Naive thymus-derived CD4-positive, alpha-beta T cell (primary cell): ENCODE results near the gene CNTN5. TPM values are rescaled to one million over a fixed set of nuclear protein-coding genes. Genes with fewer than 3 reads are reported as not detected.

Source experiments
- ATAC-seq: fragments of 150-1000 bp; cut with Tn5 transposase; 2 replicates; pipeline ENCODE4 v1.10.0; 2021; ENCODE audit warnings: mild to moderate bottlenecking, moderate library complexity
- CTCF ChIA-PET: fragments of 350-600 bp; sonication (Branson Sonifier 250); formaldehyde crosslinking; loops from one replicate; lab custom pipeline; 2021; ENCODE audit warnings: antibody characterized with exemption; lab: Charles Lee
- POLR2A ChIA-PET: fragments of 350-600 bp; sonication (Branson Sonifier 250); formaldehyde crosslinking; loops from one replicate; lab custom pipeline; 2021; ENCODE audit warnings: antibody characterized with exemption, inconsistent platforms; lab: Charles Lee
- DNase-seq, 9 donors: peaks; one replicate each; pipeline versions ENCODE4 v3.0.0 to v3.0.0-alpha.2; 2020 to 2022; ENCODE audit warnings: mixed read lengths in 1 of 9
- H3K27ac ChIP-seq: one replicate; pipeline ENCODE4 v1.7.0; 2013; ENCODE audit warnings: mild to moderate bottlenecking, low read depth, low read length, moderate library complexity
- H3K27me3 ChIP-seq, 2 donors: one replicate each; pipeline ENCODE4 v1.7.0; 2013; ENCODE audit warnings: low read length in 2 of 2, mild to moderate bottlenecking in 2 of 2, moderate library complexity in 2 of 2; ENCODE audit not compliant: control insufficient read depth in 2 of 2, insufficient read depth in 2 of 2
- H3K36me3 ChIP-seq, 3 experiments: 1 replicate in 2 of 3; 2 replicates in 1 of 3; pipeline ENCODE4 v1.7.0; 2013; ENCODE audit warnings: low read length in 3 of 3, mild to moderate bottlenecking in 3 of 3, moderate library complexity in 1 of 3; ENCODE audit not compliant: insufficient read depth in 3 of 3, control insufficient read depth in 2 of 3
- H3K4me1 ChIP-seq, 2 donors: one replicate each; pipeline ENCODE4 v1.7.0; 2013; ENCODE audit warnings: low read length in 2 of 2, mild to moderate bottlenecking in 2 of 2, moderate library complexity in 1 of 2; ENCODE audit not compliant: control insufficient read depth in 2 of 2, insufficient read depth in 2 of 2
- H3K4me3 ChIP-seq: 2 replicates; pipeline ENCODE4 v1.7.0; 2013; ENCODE audit warnings: mild to moderate bottlenecking, low read length
- H3K9me3 ChIP-seq, 3 experiments: 1 replicate in 2 of 3; 2 replicates in 1 of 3; pipeline ENCODE4 v1.7.0; 2013; ENCODE audit warnings: low read length in 3 of 3; ENCODE audit not compliant: control insufficient read depth in 2 of 3
- H3K27ac Mint-ChIP-seq, 9 donors: one replicate each; pipeline ENCODE4 v1.8.0; 2020 to 2022; ENCODE audit warnings: mixed read lengths in 9 of 9, mild to moderate bottlenecking in 8 of 9, moderate library complexity in 5 of 9, inconsistent platforms in 2 of 9
- H3K27me3 Mint-ChIP-seq, 5 donors: one replicate each; pipeline ENCODE4 v1.8.0; 2021 to 2022; ENCODE audit warnings: mixed read lengths in 5 of 5, mild to moderate bottlenecking in 1 of 5
- H3K36me3 Mint-ChIP-seq, 5 donors: one replicate each; pipeline ENCODE4 v1.8.0; 2020 to 2022; ENCODE audit warnings: mixed read lengths in 5 of 5, mild to moderate bottlenecking in 3 of 5, inconsistent platforms in 1 of 5
- H3K4me1 Mint-ChIP-seq, 7 donors: one replicate each; pipeline ENCODE4 v1.8.0; 2020 to 2022; ENCODE audit warnings: mixed read lengths in 7 of 7, mild to moderate bottlenecking in 3 of 7, inconsistent platforms in 1 of 7
- H3K4me3 Mint-ChIP-seq, 10 donors: one replicate each; pipeline ENCODE4 v1.8.0; 2020 to 2022; ENCODE audit warnings: mild to moderate bottlenecking in 10 of 10, mixed read lengths in 10 of 10, moderate library complexity in 6 of 10, inconsistent platforms in 2 of 10
- H3K9me3 Mint-ChIP-seq, 11 donors: one replicate each; pipeline ENCODE4 v1.8.0; 2020 to 2022; ENCODE audit warnings: mixed read lengths in 11 of 11, mild to moderate bottlenecking in 4 of 11, inconsistent platforms in 1 of 11, moderate library complexity in 1 of 11
- intact Hi-C, 2 donors: fragments of 100-400 bp; cut with micrococcal nuclease; formaldehyde crosslinking; loops; one replicate each; pipeline ENCODE4 v1.15.1; 2023
- polyA plus RNA-seq, 2 donors: library from polyadenylated mRNA; unstranded; fragments of 300-500 nt; fragmentation: Illumina TruSeq; gene quantifications; one replicate each; pipeline ENCODE4 v1.2.3, GENCODE V29; 2021
- total RNA-seq, 6 experiments: library from RNA in 5 of 6; stranded (reverse) in 5 of 6; gene quantifications; 1 replicate in 5 of 6; 2 replicates in 1 of 6; pipeline ENCODE4 v1.2.3 and lab custom pipeline; 2021 to 2026

The CNTN5 gene
- total and polyA plus RNA-seq, 7 experiments from 2014 or later = not detected

DNA sequence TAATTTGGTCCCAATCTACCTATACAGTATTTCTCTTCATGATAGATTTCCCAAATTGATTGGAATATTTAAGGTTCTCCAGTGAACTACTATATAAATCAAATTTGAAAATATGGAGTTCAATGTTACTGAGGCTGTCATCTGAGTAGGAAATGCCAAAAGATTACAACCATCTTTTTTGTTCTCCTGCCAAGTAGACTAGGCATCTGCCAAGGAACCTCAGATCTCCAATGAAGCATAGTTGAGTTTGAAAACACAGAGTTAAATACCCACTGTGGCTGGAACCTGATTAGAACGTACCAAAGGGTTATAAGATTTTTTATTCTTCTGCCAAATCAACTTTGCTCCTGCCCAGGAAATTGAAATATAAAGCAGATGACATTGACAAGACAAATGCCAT, 330.9 kb downstream of the CNTN5 start:
- no peak overlapping the region for H3K27ac Mint-ChIP-seq
- H3K9me3 ChIP-seq = no peaks in the 10 kb centered on the region
- no peaks in the 10 kb centered on the region for H3K27me3 ChIP-seq
- no peak overlapping the region for H3K27ac ChIP-seq
- H3K4me1 Mint-ChIP-seq = no peaks in the 10 kb centered on the region
- DNase-seq = no peak
- ChIA-PET POLR2A (no interaction called here), CTCF (no interaction called here)
- no peak for ATAC-seq
- no peaks in the 10 kb centered on the region for H3K27me3 Mint-ChIP-seq
- H3K4me1 ChIP-seq = no peaks in the 10 kb centered on the region
- intact Hi-C loops = no loop called here
- H3K36me3 Mint-ChIP-seq = no peaks in the 10 kb centered on the region
- H3K4me3 Mint-ChIP-seq = no peak overlapping the region
- H3K4me3 ChIP-seq = no peak overlapping the region
- no peaks in the 10 kb centered on the region for H3K36me3 ChIP-seq
- H3K9me3 Mint-ChIP-seq = peaks cover 0 to 19% (median 1%) of the 10 kb centered on the region in 11 donors

DNA sequence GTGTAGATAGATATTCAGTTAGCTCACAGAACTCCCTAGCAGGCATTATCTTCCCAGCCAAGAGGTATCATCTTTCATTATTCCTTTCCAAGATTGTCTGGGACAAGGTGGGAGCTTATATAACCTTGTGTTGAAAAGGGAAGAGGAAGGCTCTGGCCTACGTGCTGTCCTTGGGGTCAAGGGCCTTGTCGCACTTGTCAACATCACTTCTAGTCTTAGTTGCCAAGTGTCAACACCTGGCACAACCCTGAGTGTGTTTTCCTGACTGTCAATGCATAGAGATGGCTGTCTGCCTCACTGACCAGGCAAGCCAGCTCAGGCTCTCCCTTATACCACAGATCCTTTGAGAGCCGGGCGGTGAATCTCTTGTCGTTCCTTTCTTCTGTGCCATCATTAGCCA, 331.9 kb downstream of the CNTN5 start:
- Mint-ChIP-seq H3K27ac (no peak overlapping the region), H3K27me3 (no peaks in the 10 kb centered on the region), H3K36me3 (no peaks in the 10 kb centered on the region), H3K4me1 (no peaks in the 10 kb centered on the region), H3K9me3 (peaks cover 0 to 22% (median 1%) of the 10 kb centered on the region in 11 donors), H3K4me3 (no peak overlapping the region)
- Histone ChIP-seq H3K4me3 (no peak overlapping the region), H3K9me3 (no peaks in the 10 kb centered on the region), H3K27me3 (no peaks in the 10 kb centered on the region), H3K27ac (no peak overlapping the region), H3K36me3 (no peaks in the 10 kb centered on the region), H3K4me1 (no peaks in the 10 kb centered on the region)
- ChIA-PET CTCF (no interaction called here), POLR2A (no interaction called here)
- intact Hi-C loops = no loop called here
- ATAC-seq (no peak), DNase-seq (no peak)

DNA sequence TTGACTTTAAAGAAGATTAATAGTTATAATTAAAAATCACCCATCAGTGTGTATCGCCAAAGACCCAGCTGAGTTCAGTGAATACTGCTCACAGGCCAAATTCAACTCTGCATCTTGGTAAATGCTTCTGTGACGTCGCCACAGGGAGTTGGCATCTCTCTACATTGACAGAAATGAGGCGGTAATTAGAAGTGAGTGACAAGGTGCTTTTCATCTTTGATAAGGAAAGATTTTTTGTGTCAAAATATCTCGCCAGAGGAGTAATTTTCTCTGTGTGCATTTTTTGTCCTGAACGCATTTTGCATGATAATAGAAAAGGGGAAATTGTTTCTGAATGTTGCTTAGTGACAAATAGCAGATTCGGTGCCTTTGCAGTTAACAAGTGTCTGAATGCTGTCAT, 345.8 kb downstream of the CNTN5 start:
- ChIA-PET CTCF (no interaction called here), POLR2A (no interaction called here)
- H3K27ac ChIP-seq = no peak overlapping the region
- Mint-ChIP-seq H3K9me3 (peaks cover 0 to 14% (median 0%) of the 10 kb centered on the region in 11 donors), H3K36me3 (no peaks in the 10 kb centered on the region), H3K4me1 (no peaks in the 10 kb centered on the region), H3K27ac (no peak overlapping the region), H3K27me3 (no peaks in the 10 kb centered on the region), H3K4me3 (no peak overlapping the region)
- H3K27me3 ChIP-seq = no peaks in the 10 kb centered on the region
- no peaks in the 10 kb centered on the region for H3K4me1 ChIP-seq
- H3K9me3 ChIP-seq = no peaks in the 10 kb centered on the region
- H3K4me3 ChIP-seq = no peak overlapping the region
- no peaks in the 10 kb centered on the region for H3K36me3 ChIP-seq
- DNase-seq (no peak), ATAC-seq (no peak)
- intact Hi-C loops = no loop called here

DNA sequence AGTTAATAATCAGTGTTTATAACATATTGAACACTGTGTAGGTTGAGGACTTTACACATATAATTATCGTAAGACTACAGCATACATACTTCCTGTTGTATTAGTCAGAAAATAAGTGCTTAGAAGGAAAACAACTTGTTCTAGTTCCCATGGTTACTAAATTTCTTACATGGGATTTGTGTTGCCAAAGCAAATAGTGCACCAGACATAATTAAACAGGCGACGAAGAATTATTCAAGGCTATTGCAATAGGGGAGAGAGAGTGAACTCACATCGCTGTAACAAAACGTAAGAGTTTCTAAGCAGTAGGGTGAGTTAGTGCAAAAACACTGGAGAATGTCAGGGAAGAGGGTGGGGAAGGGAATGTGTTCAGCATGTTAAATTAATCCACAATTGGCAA, 347.8 kb downstream of the CNTN5 start:
- ChIA-PET CTCF (no interaction called here), POLR2A (no interaction called here)
- H3K4me3 Mint-ChIP-seq = no peak overlapping the region
- H3K36me3 ChIP-seq = no peaks in the 10 kb centered on the region
- peaks cover 0 to 14% (median 0%) of the 10 kb centered on the region in 11 donors for H3K9me3 Mint-ChIP-seq
- H3K27ac Mint-ChIP-seq = no peak overlapping the region
- H3K4me3 ChIP-seq = no peak overlapping the region
- ATAC-seq (no peak), DNase-seq (no peak)
- H3K9me3 ChIP-seq = no peaks in the 10 kb centered on the region
- H3K4me1 Mint-ChIP-seq = no peaks in the 10 kb centered on the region
- H3K27me3 Mint-ChIP-seq = no peaks in the 10 kb centered on the region
- intact Hi-C loops = no loop called here
- no peaks in the 10 kb centered on the region for H3K4me1 ChIP-seq
- no peak overlapping the region for H3K27ac ChIP-seq
- no peaks in the 10 kb centered on the region for H3K36me3 Mint-ChIP-seq
- H3K27me3 ChIP-seq = no peaks in the 10 kb centered on the region

DNA sequence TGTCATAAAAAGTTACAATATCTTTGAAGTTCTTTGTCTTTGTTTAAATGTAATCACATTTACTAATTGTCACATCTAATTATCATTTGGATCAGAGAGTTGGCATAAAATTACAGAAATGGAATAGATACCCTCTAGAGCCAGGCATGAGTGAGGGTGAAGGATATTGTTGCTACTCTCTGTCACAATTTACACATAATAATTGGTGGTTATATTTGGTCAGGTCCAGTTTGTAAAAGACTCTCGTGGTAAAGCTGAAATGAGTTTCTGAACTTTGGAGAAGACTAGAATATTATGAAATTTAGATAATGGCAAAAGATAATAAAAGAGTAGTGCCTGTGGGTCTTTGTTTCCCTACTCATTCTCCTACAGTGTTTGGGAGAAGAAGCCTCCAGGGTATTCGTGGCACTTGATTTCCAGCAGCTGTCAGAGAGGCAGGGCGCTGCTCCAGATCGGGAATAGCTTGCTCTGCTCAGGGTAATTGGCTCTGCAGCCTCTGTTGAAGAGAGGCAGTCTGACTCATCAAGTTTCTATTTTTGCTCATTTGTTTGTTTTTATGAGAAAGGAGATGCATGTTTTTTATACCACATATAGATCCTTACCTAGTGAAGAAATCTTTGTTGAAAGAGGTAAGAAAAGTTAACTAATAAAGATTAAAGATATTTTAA, 349.9 kb downstream of the CNTN5 start:
- no peak for ATAC-seq
- POLR2A ChIA-PET = no interaction called here
- no peaks in the 10 kb centered on the region for H3K4me1 ChIP-seq

DNA sequence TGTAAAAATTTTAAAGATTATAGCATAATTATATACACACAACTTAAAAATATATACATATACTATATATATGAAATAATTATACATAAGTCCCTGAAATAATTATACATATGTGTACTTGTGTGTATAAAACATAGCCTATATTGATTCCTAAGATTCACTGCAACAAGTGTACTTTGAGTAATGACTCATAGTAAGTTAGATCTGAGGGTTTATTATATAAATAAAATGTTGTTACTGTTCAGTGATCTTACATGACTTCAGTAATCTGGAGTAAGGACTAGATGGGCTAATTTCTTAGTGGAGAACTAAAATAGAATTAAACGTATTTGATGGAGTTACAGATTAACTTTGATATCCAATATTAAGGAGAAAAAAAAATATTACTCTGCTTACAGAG, 350.5 kb downstream of the CNTN5 start:
- ChIA-PET POLR2A (no interaction called here), CTCF (no interaction called here)
- no peaks in the 10 kb centered on the region for H3K27me3 ChIP-seq
- Mint-ChIP-seq H3K9me3 (peaks cover 0 to 9% (median 3%) of the 10 kb centered on the region in 11 donors), H3K4me3 (no peak overlapping the region), H3K27me3 (no peaks in the 10 kb centered on the region), H3K27ac (no peak overlapping the region), H3K36me3 (no peaks in the 10 kb centered on the region), H3K4me1 (no peaks in the 10 kb centered on the region)
- intact Hi-C loops = no loop called here
- no peaks in the 10 kb centered on the region for H3K36me3 ChIP-seq
- no peak for DNase-seq
- H3K9me3 ChIP-seq = no peaks in the 10 kb centered on the region
- H3K4me1 ChIP-seq = no peaks in the 10 kb centered on the region
- H3K27ac ChIP-seq = no peak overlapping the region
- no peak for ATAC-seq
- H3K4me3 ChIP-seq = no peak overlapping the region

More for the DNA sequence above, 349.9 kb downstream of the CNTN5 start:
- no peak overlapping the region for H3K4me3 ChIP-seq
- H3K27ac ChIP-seq = no peak overlapping the region
- H3K27me3 ChIP-seq = no peaks in the 10 kb centered on the region
- H3K36me3 ChIP-seq = no peaks in the 10 kb centered on the region
- no peak overlapping the region for H3K27ac Mint-ChIP-seq
- no peaks in the 10 kb centered on the region for H3K27me3 Mint-ChIP-seq
- intact Hi-C loops = no loop called here
- peaks cover 0 to 14% (median 3%) of the 10 kb centered on the region in 11 donors for H3K9me3 Mint-ChIP-seq
- no peaks in the 10 kb centered on the region for H3K4me1 Mint-ChIP-seq
- CTCF ChIA-PET = no interaction called here
- H3K4me3 Mint-ChIP-seq = no peak overlapping the region
- no peak for DNase-seq
- no peaks in the 10 kb centered on the region for H3K9me3 ChIP-seq
- H3K36me3 Mint-ChIP-seq = no peaks in the 10 kb centered on the region

DNA sequence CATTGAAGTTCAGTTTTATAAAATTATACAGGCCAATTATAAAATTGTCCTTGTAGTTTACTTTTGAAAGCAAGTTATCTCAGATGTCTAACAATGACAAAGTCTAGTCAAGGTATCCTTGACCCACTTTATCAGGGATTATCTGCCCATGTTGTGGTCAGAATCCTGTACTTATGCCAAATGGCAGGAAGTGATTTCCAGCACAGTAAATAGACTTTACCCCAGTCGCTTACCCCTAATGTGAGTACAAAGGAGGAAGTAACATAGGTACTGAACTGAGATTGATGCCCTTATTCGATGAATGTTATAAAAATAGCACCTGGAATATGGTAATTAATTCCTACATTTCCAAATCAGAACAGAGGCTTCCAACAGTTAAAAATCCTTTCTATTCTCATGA, 355.7 kb downstream of the CNTN5 start:
- DNase-seq = no peak
- POLR2A ChIA-PET = no interaction called here
- CTCF ChIA-PET = no interaction called here
- H3K36me3 ChIP-seq = no peaks in the 10 kb centered on the region
- intact Hi-C loops = no loop called here
- no peaks in the 10 kb centered on the region for H3K4me1 ChIP-seq
- ATAC-seq = no peak
- Mint-ChIP-seq H3K4me3 (no peak overlapping the region), H3K27ac (no peak overlapping the region), H3K9me3 (peaks cover 0 to 5% (median 3%) of the 10 kb centered on the region in 11 donors), H3K27me3 (no peaks in the 10 kb centered on the region), H3K36me3 (no peaks in the 10 kb centered on the region), H3K4me1 (no peaks in the 10 kb centered on the region)
- H3K9me3 ChIP-seq = no peaks in the 10 kb centered on the region
- no peaks in the 10 kb centered on the region for H3K27me3 ChIP-seq
- H3K27ac ChIP-seq = no peak overlapping the region
- H3K4me3 ChIP-seq = no peak overlapping the region
